Measurements from ENCODE around the gene XPO1.
"Not testable (repeated sequence)": the region's sequence is repeated elsewhere in the genome, so short reads cannot be mapped to it uniquely, and the experiment has no call there.

Gene XPO1, protein sequence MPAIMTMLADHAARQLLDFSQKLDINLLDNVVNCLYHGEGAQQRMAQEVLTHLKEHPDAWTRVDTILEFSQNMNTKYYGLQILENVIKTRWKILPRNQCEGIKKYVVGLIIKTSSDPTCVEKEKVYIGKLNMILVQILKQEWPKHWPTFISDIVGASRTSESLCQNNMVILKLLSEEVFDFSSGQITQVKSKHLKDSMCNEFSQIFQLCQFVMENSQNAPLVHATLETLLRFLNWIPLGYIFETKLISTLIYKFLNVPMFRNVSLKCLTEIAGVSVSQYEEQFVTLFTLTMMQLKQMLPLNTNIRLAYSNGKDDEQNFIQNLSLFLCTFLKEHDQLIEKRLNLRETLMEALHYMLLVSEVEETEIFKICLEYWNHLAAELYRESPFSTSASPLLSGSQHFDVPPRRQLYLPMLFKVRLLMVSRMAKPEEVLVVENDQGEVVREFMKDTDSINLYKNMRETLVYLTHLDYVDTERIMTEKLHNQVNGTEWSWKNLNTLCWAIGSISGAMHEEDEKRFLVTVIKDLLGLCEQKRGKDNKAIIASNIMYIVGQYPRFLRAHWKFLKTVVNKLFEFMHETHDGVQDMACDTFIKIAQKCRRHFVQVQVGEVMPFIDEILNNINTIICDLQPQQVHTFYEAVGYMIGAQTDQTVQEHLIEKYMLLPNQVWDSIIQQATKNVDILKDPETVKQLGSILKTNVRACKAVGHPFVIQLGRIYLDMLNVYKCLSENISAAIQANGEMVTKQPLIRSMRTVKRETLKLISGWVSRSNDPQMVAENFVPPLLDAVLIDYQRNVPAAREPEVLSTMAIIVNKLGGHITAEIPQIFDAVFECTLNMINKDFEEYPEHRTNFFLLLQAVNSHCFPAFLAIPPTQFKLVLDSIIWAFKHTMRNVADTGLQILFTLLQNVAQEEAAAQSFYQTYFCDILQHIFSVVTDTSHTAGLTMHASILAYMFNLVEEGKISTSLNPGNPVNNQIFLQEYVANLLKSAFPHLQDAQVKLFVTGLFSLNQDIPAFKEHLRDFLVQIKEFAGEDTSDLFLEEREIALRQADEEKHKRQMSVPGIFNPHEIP (N-terminal part only)

DNA sequence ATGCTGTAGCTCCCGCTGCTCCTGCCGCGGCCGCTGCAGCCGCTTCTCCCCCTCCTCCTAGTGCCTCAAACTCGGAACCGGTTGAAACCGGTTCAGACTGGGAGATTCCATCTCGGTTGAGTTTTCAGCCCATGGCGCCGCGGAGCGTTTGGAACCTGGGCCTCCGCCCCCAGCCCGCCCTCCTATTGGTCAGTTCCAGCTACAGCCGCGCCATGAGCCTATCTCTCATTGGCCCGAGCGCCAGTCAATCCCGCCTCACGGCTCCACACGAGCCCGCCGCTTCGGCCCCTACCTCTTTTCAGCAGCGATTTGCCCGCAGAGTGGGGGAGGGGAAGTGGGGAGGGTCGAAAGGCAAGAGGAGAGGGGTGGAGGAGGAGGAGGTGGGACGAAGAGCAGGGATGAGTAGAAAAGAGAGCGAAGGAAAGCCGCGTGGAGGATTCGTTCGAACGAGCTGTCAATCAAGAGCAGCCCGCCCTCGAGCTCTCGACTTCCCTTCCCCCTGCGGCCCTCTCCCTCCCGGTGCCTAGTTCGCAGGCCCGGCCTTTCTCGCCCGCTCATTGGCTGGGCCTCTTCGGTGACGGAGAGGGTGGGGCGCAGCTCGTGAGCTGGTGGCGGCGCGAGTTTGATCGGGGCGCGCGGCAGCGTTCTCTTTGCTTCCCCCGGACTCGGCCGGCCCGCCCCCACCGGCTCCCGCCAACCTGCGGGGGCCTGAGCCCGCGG, at the start of gene XPO1:
Gene XPO1 (minus strand): TSS at position 157 of the 720 bp plus-strand sequence. CDS start 4,459 bp downstream, outside the sequence.
- peak; percentile 98 for DNase-seq (ENCODE audit: low spot score)

DNA sequence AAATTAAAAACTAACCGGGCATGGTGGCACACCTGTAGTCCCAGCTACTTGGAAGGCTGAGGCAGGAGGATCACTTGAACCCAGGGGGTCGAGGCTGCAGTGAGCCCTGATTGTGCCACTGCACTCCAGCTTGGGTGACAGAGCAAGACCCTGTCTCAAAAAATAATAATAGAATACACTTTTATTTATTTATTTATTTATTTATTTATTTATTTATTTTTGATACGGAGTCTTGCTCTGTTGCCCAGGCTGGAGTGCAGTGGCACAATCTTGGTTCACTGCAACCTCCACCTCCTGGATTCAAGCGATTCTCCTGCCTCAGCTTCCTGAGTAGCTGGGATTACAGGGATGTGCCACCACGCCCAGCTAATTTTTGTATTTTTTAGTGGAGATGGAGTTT, 48.8 kb upstream of the XPO1 start:
- not testable (repeated sequence) for DNase-seq (ENCODE audit: low spot score)

DNA sequence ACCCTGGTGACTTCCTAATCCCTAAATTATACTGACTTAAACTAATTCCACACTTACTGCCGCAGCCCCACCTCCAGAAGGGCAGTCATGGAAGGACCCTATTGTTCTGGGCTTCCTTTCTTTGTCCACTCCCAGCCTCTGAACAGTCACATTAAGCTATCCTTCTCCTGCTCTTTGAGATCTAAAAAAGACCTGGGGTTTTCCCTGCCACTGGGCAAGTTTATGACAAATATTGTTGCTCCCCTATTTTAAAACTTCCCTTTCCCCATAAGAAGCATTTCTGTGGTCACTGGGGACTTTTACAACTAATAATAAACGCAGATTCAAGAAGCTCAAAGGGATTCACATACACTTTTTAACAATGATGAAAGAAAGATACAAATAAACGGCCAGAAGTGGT, 47.2 kb upstream of the XPO1 start:
- DNase-seq (ENCODE audit: low spot score), result no peak

DNA sequence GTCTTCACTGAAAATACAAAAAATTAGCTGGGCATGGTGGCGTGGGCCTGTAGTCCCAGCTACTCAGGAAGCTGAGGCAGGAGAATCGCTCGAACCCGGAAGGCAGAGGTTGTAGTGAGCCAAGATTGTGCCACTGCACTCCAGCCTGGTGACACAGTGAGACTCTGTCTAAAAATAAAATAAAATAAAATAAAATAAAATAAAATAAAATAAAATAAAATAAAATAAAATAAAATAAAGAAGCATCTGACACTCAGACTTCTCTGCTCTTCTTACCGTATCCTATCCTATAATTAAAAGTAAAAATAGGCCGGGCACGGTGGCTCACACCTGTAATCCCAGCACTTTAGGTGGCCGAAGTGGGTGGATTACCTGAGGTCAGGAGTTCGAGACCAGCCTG, 46.2 kb upstream of the XPO1 start:
- not testable (repeated sequence) for DNase-seq (ENCODE audit: low spot score)

DNA sequence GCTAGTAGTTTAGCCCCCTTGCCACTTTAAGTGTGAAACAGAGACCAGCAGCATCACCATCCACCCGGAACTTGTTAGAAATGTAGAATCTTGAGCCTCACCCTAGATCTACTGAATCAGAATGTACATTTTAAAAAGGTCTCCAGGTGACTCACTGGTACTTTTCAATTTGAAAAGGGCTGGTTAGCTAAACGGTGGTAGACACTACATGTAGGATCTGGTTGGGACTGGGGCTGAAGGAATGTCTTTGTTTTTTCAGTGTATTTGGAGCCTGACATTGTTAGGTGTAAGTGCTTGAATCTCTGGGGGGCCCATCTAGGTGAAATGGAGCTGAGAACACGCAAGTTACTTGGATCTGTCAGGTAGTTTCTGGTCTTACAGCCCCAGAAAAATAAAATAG, 44.0 kb upstream of the XPO1 start:
- DNase-seq (ENCODE audit: low spot score), result no peak

DNA sequence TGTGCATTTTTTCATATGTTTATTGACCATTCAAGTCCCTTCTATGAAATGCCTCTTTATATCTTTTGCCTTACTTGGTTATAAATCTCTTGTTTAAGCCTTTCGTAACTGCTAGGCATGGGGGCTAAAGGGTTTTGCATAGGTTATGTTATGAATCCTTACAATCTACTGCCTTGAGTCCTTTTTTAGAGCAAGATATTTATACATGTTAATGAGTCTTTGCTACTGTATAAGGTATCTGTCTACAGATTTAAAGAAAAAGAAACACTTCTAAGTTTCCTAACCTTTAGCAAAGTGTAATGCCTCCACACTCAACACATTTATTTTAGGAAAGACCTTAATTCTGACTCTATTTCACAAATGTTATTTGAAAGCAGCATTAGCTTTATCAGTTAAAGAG, 43.6 kb upstream of the XPO1 start:
- no peak for DNase-seq (ENCODE audit: low spot score)

DNA sequence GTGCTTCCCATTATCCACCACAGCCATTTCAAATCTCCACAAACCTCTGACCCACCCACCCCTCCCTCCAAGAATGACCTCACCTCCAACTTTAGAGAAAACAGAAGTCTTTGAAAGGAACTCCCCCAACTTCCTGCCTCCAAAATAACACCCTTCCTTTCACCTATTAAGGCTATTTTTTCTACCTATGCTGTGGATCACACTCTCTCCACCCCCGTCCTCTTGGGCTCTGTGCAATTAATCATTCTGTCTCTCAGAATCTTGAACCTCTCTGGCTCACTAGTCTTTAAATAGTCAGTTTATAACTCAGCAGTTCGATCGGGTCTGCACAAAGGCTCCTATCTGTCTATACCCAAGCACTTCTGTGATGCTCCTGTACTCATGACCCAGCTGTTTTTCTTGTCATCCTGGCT, 37.3 kb upstream of the XPO1 start:
- no peak for DNase-seq (ENCODE audit: low spot score)

DNA sequence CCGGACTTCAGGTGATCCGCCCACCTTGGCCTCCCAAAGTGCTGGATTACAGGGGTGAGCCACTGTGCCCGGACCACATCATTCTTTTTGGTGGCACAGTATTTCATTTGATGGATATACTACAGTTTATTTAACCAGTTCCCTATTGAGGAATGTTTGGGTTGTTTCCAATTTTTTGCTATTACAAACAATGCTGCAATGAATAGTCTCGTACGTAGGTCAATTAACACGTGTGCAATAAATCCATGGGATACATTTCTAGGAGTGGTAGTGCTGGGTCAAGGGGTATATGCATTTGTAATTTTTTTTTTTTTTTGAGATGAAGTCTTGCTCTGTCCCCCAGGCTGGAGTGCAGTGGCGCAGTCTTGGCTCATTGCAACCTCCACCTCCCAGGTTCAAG, 28.4 kb upstream of the XPO1 start:
- DNase-seq (ENCODE audit: low spot score), result no peak

DNA sequence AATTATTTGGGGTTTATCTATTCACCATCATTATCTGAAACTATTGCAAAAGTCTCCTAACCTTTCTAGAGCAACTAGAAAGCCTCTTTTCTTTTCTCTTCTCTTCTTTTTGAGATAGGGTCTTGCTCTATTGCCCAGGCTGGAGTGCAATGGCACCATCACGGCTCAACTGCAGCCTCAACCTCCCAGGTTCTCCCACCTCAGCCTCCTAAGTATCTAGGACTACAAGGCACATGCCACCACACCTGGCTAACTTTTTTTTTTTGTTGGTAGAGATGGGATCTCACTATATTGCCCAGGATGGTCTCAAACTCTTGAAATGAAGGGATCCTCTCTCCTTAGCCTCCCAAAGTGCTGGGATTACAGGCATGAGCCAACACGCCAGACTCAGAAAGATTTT, 24.5 kb upstream of the XPO1 start:
- no peak for DNase-seq (ENCODE audit: low spot score)

DNA sequence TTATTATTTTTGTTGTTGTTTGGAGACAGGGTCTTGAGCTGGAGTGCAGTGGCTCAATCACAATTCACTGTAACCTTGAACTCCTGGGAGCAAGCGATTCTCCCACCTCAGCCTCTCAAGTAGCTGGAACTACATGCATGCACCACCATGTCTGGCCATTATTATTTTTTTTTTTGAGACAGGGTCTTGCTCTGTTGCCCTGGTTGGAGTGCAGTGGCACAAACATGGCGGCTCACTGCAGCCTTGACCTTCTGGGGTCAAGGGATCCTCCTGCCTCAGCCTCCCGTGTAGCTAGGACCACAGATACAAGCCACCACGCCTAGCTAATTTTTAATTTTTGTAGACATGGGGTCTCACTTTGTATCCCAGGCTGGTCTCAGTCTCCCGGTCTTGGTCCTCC, 20.0 kb upstream of the XPO1 start:
- no peak for DNase-seq (ENCODE audit: low spot score)

DNA sequence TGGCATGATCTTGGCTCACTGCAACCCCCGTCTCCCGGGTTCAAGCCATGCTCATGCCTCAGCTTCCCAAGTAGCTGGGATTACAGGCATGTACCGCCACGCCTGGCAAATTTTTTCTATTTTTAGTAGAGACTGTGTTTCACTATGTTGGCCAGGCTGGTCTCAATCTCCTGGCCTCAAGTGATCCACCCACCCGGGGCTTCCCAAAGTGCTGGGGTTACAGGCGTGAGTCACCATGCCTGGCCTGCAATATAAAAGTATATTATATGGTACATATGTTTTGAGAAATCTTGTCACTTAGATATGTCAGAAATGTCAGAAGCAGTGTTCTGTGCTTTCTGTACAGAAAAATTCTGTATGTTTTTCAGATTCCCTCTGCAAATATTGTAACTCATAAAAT, 19.2 kb upstream of the XPO1 start:
- no peak for DNase-seq (ENCODE audit: low spot score)

DNA sequence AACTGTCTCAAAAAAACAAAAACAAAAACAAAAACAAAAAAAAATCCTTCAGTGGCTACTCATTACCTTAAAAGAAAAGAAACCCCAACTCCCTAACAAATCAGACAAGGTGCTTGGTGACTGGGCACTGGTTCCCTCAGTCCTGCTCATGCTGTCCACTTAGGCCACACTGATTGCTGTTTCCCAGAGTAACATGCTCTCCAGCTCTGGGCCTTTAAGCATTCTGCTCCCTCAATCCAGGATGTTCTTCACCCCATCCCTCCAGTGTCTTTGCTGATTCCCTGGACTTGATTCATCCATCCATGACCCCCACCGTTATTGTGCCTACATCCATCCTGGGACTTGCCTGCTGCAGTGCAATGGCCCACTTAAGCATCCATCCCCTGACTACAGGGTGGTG, 16.4 kb upstream of the XPO1 start:
- no peak for DNase-seq (ENCODE audit: low spot score)

DNA sequence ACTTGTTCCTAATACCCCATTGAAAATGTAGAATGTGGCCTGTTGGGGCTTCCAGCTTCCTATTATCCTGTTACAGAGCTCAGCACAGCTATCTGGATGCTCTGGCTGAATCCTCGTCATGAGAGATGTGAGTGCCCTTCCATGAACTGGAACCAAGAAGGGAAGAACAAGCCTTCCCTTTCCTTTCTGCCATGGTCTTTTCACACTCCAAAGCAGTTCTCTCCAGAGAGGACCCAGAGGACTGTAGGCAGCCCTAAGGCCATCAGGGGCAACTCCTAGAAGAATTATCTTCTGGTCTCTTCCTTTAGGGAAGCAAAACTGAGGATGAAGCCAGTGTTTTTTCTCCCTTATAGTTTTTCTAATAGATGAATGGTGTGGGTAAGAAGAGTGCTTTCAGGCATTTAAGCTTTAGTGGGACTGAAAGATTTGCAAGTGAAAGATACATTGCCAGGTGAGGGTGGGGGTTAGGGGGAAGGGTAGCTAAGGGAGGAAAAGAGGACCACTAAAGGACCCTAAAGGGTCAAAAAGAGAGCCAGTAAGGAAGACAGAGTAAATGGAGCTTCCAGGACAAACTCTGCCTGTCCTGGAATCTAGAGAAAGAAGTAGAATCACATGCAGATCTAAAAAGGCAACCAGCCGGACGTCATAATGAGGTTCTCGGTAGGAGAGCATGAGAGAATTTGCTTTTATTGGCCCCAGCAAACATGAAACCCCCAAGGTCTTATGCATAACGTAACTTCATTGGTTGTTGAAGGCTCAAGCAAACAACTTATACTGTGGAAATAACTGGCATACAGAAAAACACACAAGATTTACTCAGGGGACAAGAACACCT, 12.4 kb upstream of the XPO1 start:
- DNase-seq (ENCODE audit: low spot score), result no peak

DNA sequence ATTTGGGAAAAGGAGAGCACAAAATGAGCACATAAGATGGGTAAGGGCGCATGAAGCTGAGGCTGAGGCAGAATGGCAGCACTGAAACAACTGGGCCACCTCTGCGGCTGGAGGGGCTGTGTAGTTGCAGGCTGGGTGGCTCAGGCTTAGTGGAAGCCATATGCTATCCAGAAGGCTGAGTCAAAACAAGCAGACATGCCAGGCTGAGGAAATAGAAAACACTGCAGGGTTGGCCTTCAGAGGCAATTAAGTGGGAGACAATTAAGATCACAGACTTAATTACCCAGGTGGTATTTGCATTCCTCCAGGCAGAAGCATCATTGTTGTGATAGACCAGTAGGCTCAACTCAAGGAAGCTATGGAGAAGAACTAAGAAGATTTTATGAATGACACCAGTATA, 11.4 kb upstream of the XPO1 start:
- DNase-seq (ENCODE audit: low spot score), result no peak

DNA sequence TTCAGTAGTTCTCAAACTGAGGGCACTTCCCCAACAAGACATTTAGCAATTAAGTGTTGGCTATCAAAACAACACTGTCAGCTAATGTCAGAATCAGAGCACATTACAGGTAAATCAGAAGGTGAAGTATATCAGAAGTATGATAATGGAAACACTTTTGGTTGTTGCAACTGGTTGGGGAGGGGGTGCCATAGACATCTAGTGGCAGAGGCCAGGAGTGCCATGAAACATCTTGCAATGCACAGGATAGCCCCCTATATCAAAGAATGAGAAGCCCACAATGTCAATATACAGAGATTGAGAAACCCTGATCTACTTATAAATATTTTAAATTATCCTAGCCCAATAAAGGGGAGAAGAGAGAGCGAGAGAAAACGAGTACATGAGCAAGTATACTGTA, 4.9 kb upstream of the XPO1 start:
- DNase-seq (ENCODE audit: low spot score), result no peak

DNA sequence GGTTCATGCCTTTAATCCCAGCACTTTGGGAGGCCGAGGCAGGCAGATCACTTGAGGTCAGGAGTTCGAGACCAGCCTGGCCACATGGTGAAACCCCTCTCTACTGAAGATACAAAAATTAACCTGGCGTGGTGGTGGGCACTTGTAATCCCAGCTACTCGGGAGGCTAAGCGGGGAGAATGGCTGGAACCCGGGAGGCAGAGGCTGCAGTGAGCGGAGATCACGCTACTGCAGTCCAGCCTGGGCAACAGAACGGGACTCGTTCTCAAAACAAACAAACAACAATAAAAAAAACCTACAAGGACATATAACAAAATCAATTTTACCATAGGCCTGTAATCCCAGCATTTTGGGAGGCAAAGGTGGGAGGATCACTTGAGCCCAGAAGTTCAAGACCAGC, 2.0 kb upstream of the XPO1 start:
- DNase-seq (ENCODE audit: low spot score), result not testable (repeated sequence)

DNA sequence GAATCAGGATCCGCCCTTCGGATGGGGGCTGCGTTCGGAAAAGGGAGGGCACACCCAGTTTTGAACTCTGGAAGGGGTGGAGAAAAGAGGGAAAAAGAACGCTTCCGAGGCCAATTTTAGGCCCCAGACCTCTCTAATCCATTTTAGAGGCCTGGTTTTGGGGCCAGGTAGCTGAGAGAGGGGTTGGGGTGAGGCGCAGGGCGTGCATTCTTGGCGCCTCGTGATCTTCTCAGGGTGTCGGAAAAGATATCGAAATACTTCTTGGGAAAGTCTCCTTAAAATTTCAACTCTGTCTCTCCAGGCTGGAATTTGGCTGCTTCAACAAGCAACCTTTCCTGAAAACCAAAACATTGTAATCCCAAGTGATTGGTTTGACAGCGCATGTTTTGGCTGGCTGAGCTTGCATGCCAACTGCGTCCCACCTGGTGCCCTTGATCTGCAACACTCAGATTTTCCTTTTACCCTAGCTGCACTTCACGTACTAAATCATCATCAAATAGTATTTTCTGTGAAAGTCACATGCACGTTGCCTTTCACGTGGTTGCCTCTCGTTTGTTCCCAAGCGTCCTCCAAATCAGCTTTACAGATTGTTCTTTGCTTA, 864 bp upstream of the XPO1 start:
- DNase-seq (ENCODE audit: low spot score), result peak; percentile 23

DNA sequence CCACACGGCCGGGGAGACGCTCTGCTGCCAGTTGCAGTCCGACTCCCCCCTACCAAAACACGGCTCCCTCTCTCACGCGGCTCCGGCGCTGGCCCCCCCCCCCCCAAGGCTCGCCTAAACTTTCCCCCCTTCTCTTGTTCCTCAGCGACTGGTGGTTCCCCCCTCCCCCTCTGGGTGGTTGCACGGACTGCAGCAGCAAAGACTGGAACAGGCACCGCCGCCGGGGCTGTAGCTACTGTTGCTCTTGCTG, 281 bp downstream of the XPO1 start:
- DNase-seq (ENCODE audit: low spot score), result no peak

DNA sequence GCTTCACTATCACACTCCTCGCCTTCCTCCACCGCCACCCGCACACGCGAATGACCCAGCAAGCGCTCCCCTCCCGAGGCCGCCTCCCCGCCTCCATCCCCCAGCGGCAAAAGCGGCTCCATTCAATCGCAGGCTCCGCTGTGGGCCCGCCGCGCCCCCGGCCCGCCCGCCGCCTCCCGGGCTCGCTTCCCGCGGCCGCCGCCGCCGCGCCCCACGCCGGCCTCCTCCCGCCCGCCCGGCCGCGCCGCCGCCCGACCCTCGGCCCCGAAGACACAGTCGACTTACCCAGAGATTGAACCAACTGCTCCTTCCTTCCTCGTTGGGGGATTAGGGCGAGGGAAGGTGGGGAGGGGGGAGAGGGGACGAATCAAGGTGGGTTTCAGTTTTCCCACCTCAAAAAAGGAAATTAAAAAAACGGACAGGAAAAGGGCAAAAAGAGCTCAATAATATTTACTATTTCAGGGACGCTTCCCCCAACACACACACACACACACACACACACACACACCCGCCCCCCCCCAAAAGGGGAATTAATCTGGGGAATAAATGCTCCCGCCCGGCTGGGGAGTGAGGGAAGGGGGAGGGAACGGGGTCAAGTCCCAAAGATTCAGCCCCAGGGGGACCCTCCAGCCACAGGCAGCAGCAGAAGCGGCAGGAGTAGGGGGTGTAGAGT, 743 bp downstream of the XPO1 start:
- peak; percentile 28 for DNase-seq (ENCODE audit: low spot score)

DNA sequence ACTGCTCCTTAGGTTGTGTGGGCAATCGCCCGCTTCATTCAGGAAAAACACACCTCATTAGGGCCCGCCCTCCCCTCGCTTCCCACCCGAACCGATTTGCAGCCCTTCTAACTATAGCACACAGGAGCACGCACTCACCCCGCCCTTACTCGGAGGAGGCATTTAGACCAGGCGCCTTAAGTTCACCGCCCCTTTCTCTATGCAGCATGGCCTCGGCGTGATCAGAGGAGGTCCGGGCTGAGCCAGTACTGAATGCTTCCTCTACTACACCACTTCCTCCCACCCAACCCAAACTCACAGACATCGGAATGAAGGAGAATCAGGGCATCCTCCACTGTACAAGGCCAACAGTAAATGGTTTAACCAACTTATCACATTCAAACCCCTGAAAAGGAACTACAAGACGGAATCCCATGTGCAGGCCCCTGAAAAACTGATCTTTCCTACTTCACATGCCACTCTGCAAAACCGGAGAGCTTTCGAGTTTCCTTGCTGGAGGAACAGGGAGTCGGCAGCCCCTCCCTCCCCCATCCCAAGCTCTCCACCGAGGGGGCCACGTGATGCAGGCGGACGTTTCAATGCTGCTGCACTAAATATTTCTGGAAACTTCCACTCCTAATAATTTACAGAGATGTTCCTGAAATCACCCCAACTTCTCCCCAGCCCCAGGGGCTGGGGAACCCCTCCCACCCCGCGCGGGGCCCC, 1.4 kb downstream of the XPO1 start:
- peak; percentile 72 for DNase-seq (ENCODE audit: low spot score)

All from germinal center (tissue), 1 donor.